ENCODE measurements around the gene WASL.

GRCh38 chr7:123715198-123715597 lies 33.6 kb downstream of the WASL start:
- TF ChIP-seq CTCF (optimal IDR thresholded peaks at IDR 0.05 in 1 of 3, IDR thresholded peaks at IDR 0.05 in 1 of 3, conservative IDR thresholded peaks at IDR 0.05 in 1 of 3; ENCODE audit: extremely low read depth in 1 of 3, insufficient read depth in 2 of 3, low read length in 3 of 3) (no peak), EZH2 (IDR thresholded peaks at IDR 0.05; ENCODE audit: low read length) (no peak)
